ENCODE data around the gene RAPH1. TPM values are rescaled to one million over a fixed set of nuclear protein-coding genes. Genes with fewer than 3 reads are reported as not detected.

RAPH1 gene
- total and polyA plus RNA-seq, 11 donors, result 3.6 to 30.4 (median 16.2) TPM

DNA sequence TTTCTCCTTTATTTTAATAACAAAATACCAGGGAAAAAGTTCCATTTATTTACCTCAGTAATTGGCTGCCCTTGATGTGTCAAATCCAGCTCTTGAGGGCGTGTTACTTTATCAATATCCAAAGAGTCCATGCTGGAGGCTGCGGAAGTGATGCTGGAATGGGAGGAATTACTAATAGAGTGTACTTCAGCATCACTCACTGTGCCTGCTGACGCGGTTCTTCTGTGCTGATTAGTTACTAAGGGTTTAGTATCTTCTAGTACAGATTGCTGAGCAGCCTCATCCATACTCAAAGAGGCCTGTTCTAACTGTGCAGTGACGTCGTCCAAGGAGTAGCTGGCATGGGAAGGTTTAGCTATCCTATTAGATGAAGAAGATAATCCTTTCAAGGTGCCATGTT lies 45.6 kb downstream of the RAPH1 start:
- TF ChIP-seq CTCF (IDR thresholded peaks at IDR 0.05), result no peak
- no peak for TF ChIP-seq POLR2A (IDR thresholded peaks at IDR 0.05)
- Histone ChIP-seq H3K27me3 (no peaks in the 10 kb centered on the region), H3K4me1 (peaks cover 0 to 6% (median 0%) of the 10 kb centered on the region in 12 donors), H3K4me3 (no peak overlapping the region), H3K9me3 (no peaks in the 10 kb centered on the region), H3K27ac (no peak overlapping the region), H3K36me3 (peaks cover 0 to 88% (median 57%) of the 10 kb centered on the region in 9 donors)
- no peak for ATAC-seq
- 88 to 93% (median 91%) methylated on average over 6 of the region's 6 CpGs for WGBS, 4 donors
- intact Hi-C loops (cut with DNase I), result loop anchor here in 7 of 10 donors (10.0 kb wide), 5 partner anchors 165 to 425 kb away; no protein-coding TSS in a partner anchor
- DNase-seq, result no peak

DNA sequence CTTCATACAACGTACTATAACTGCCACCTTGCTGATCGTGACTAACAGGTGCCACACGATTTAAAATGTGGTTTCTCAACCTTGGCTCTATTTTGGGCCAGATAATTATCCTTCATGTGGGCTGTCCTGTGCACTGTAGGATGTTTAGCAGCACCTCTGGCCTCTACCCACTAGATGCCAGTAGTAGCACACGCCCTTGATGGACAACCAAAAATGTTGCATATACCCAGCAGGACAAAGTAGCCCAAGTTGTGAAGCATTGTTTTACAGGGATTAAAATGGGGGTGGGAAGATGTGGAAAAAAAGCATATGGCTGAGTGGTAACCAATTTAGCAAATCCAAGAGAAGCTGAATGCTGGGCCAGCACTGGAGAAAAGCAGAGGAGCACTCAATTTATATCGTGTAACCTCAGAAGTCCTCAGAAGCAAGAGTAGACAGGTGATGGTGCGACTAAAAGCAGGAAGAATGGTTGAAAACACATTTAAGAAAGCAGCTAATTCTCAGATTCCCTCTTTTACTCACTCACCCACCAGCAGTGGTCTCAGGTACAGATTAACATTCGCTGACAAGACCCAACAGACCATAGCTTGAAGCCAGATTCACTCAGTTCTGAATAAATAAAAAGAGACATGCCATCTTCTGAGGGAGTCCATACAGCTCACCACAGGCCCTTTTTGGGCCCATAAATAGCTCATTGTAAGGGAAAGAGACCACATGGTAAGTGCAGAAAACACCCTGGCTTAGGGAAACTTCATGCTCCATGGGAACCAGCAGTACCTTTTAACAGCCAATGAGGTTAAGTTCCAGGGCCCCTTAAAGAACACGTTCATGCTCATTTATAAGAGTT lies 50.6 kb downstream of the RAPH1 start:
- Histone ChIP-seq H3K9me3 (no peaks in the 10 kb centered on the region), H3K4me3 (no peak overlapping the region), H3K27me3 (no peaks in the 10 kb centered on the region), H3K4me1 (peaks cover 0 to 11% (median 0%) of the 10 kb centered on the region in 12 donors), H3K36me3 (peaks cover 0 to 71% (median 33%) of the 10 kb centered on the region in 9 donors), H3K27ac (no peak overlapping the region)
- intact Hi-C loops (cut with DNase I), result loop anchor here (2.0 to 10.0 kb wide), 14 partner anchors 166 to 430 kb away; no protein-coding TSS in a partner anchor
- DNase-seq (peak in 2 of 5 donors; percentile 29 to 32), ATAC-seq (peak; percentile 63 to 91 (median 81))
- 76 to 84% (median 78%) methylated on average over 8 of the region's 8 CpGs for WGBS, 4 donors
- TF ChIP-seq CTCF (IDR thresholded peaks at IDR 0.05) (peak; percentile 48 to 73 (median 63)), POLR2A (IDR thresholded peaks at IDR 0.05) (no peak)

GRCh38 chr2:203480623-203481022 lies 54.5 kb downstream of the RAPH1 start:
- ATAC-seq, result no peak
- intact Hi-C loops (cut with DNase I), result loop anchor here (5.0 to 10.0 kb wide), 10 partner anchors 172 to 434 kb away; no protein-coding TSS in a partner anchor
- 86 to 91% (median 89%) methylated on average over 5 of the region's 5 CpGs for WGBS, 4 donors

More at GRCh38 chr2:203480623-203481022, 54.5 kb downstream of the RAPH1 start:
- peaks cover 0 to 11% (median 0%) of the 10 kb centered on the region in 12 donors for H3K4me1 ChIP-seq
- peaks cover 0 to 56% (median 10%) of the 10 kb centered on the region in 9 donors for H3K36me3 ChIP-seq
- H3K9me3 ChIP-seq, result no peaks in the 10 kb centered on the region
- TF ChIP-seq CTCF (IDR thresholded peaks at IDR 0.05), result no peak
- no peak for TF ChIP-seq POLR2A (IDR thresholded peaks at IDR 0.05)
- H3K27ac ChIP-seq, result no peak overlapping the region
- no peaks in the 10 kb centered on the region for H3K27me3 ChIP-seq
- no peak overlapping the region for H3K4me3 ChIP-seq
- no peak for DNase-seq
